Natural killer cell treated with Interleukin-12 subunit alpha and Interleukin-12 subunit beta and Interleukin-15 and Interleukin-18, amount 100 ng/mL, for 72 hours (primary cell): ENCODE data around the gene IGF2BP2. TPM values are rescaled to one million over a fixed set of nuclear protein-coding genes. Genes with fewer than 3 reads are reported as not detected.
"Not testable (repeated sequence)": the region's sequence is repeated elsewhere in the genome, so short reads cannot be mapped to it uniquely, and the experiment has no call there.

Experiments used
- ATAC-seq, 2 donors: fragments of 150-1000 bp; cut with Tn5 transposase in 1 of 2; sonication (Bioruptor Pico), chemical (Tn5 transposase) in 1 of 2; 2 replicates each; pipeline ENCODE4 v1.10.0; 2021
- DNase-seq: peaks from one replicate; pipeline ENCODE4 v3.0.0; 2022; ENCODE audit warnings: low spot score
- H3K27ac Mint-ChIP-seq, 2 donors: 1 replicate in 1 of 2; 2 replicates in 1 of 2; pipeline ENCODE4 v1.8.0; 2022; ENCODE audit warnings: mixed read lengths in 2 of 2, mild to moderate bottlenecking in 1 of 2, moderate library complexity in 1 of 2
- H3K27me3 Mint-ChIP-seq, 2 donors: 1 replicate in 1 of 2; 2 replicates in 1 of 2; pipeline ENCODE4 v1.8.0; 2022; ENCODE audit warnings: mixed read lengths in 2 of 2
- H3K36me3 Mint-ChIP-seq: one replicate; pipeline ENCODE4 v1.8.0; 2022; ENCODE audit warnings: mixed read lengths
- H3K4me1 Mint-ChIP-seq, 2 donors: 1 replicate in 1 of 2; 2 replicates in 1 of 2; pipeline ENCODE4 v1.8.0; 2022; ENCODE audit warnings: low read depth in 2 of 2, mixed read lengths in 2 of 2, mild to moderate bottlenecking in 1 of 2
- H3K4me3 Mint-ChIP-seq: one replicate; pipeline ENCODE4 v1.8.0; 2022; ENCODE audit warnings: mixed read lengths
- H3K9me3 Mint-ChIP-seq: 2 replicates; pipeline ENCODE4 v1.8.0; 2022; ENCODE audit warnings: mixed read lengths
- total RNA-seq, 2 donors: library from RNA; stranded (reverse); gene quantifications; one replicate each; pipeline ENCODE4 v1.2.3, GENCODE V29; 2022

Gene IGF2BP2
- total RNA-seq, 2 donors from 2014 or later = 3.5 to 5.0 TPM

DNA sequence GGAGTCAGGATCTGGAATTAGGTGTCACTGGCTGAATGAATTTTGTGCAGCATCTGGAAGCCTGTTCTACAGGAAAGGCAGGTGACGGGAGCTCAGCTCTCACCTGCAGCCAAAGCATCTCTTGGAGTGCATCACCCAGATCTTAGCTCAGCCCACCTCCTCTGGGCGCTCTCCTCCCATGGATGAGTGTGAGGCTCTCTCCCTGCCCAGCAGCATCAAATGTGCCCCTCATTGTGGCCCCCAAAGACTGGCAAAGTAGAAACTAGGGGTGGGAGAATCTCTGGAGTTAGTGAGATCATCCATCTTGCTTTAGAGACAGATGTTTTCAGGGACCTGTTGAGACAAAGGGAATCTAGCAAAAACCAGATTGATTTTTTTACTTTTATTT is 170.1 kb downstream of the IGF2BP2 start:
- DNase-seq (no peak), ATAC-seq (no peak)
- no peaks in the 10 kb centered on the region for H3K27me3 Mint-ChIP-seq
- no peaks in the 10 kb centered on the region for H3K36me3 Mint-ChIP-seq
- H3K9me3 Mint-ChIP-seq = no peaks in the 10 kb centered on the region
- H3K4me1 Mint-ChIP-seq = peaks cover 0 to 3% of the 10 kb centered on the region in 2 donors
- no peak overlapping the region for H3K4me3 Mint-ChIP-seq
- H3K27ac Mint-ChIP-seq = no peak overlapping the region

DNA sequence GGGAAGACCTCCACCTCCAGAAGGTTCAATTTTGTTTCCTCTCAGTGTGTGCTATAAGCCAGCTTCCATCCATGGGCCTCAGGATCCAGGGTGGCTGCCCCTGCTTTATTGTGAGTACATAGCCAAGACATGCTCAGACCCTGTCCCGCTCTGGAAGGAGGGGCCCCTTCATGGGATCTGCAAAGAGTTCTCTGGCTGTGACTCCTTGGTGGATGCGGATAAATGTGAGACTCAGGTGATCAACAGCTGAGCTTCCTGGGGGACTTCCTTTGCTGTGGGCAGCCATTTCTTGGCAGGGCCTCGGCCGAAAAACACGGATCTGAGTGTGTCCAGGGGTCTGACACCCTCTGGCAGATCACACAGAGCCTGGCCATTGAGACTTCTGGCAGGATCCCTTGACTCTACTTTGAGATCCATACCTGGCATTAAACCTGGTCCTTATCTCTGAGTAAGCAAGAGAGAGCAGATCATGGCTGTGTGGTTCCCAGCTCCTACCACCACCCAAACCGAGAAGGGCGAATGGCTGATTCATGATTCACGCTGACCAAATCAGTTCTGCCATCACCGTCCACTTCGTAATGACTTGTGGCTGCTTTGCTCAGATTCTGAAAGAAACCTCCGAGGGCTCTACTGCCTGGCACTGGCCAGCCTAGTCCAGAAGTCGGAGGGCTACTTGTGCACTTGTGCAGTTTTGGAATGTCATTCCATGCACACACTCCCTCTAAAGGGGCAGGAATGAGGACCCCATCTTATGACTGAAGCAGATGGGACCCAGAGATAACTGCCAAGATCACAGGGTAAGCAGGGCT is 170.7 kb downstream of the IGF2BP2 start:
- no peaks in the 10 kb centered on the region for H3K36me3 Mint-ChIP-seq
- H3K4me1 Mint-ChIP-seq = peaks cover 0 to 3% of the 10 kb centered on the region in 2 donors
- no peak overlapping the region for H3K4me3 Mint-ChIP-seq
- no peak for DNase-seq
- H3K27me3 Mint-ChIP-seq = no peaks in the 10 kb centered on the region
- no peak for ATAC-seq
- no peaks in the 10 kb centered on the region for H3K9me3 Mint-ChIP-seq
- H3K27ac Mint-ChIP-seq = no peak overlapping the region

DNA sequence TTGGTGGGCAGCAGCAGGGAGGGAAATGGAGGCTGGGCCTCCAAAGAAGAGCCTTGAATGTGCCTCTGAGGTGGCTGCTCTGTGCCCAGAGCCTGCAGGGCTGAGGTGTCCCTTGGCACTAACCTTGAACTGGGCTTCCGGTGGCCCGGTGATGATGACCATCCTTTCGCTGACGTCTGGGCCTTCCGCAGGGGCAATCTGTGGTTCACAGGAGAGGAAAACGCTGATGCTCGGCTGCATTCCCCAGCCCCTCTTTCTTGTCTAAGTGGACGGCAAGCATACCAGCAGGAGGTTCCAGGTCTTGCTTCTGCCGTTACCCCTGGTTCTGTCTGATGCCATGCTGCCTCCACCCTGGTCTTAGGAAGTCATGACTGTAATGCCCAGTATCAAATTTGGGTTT is 172.9 kb downstream of the IGF2BP2 start:
- no peaks in the 10 kb centered on the region for H3K4me1 Mint-ChIP-seq
- H3K9me3 Mint-ChIP-seq = no peaks in the 10 kb centered on the region
- ATAC-seq (no peak), DNase-seq (no peak)
- no peaks in the 10 kb centered on the region for H3K36me3 Mint-ChIP-seq
- H3K27me3 Mint-ChIP-seq = no peaks in the 10 kb centered on the region
- no peak overlapping the region for H3K4me3 Mint-ChIP-seq
- H3K27ac Mint-ChIP-seq = no peak overlapping the region

DNA sequence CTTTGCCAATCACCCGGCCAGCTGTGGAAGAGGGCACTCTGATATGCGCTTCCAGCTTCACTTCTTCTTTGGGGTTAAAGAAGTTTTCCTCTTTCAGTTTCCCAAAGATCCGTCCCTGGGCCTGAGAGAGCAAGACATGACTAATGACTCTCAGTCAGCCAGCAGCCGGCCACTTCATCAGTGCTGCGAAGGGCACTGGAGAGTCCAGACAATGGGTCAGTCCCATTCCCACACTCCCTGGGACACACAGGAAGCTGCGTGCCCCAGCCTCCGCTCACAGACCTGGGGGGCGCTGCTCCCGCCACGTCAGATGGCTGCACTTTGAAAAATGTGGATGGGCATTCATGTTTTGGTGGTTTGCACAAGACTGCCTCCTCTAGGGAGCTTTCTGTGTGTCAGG is 175.4 kb downstream of the IGF2BP2 start:
- Mint-ChIP-seq H3K4me3 (no peak overlapping the region), H3K36me3 (no peaks in the 10 kb centered on the region), H3K27ac (no peak overlapping the region), H3K27me3 (peaks cover 0 to 6% of the 10 kb centered on the region in 2 donors), H3K9me3 (no peaks in the 10 kb centered on the region), H3K4me1 (no peaks in the 10 kb centered on the region)
- no peak for DNase-seq
- ATAC-seq = no peak

DNA sequence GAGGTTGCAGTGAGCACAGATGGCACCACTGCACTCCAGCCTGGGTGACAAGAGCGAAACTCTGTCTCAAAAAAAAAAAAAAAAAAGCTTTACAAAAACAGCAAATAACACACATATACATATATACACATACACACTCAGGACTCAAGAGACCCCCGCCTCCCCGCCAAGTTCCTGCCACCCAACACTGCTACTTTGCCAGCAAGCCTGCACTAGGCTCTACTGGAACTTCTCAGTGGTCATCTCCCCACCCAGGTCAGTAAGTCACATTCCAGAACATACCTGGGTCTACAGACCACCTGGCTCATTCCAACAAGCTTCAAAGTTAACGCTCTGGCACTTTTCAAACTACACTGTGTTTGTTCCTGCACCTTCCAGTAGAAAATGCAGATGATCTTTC is 176.4 kb downstream of the IGF2BP2 start:
- no peak overlapping the region for H3K4me3 Mint-ChIP-seq
- DNase-seq (no peak), ATAC-seq (no peak)
- no peaks in the 10 kb centered on the region for H3K9me3 Mint-ChIP-seq
- H3K27ac Mint-ChIP-seq = no peak overlapping the region
- no peaks in the 10 kb centered on the region for H3K4me1 Mint-ChIP-seq
- peaks cover 0 to 6% of the 10 kb centered on the region in 2 donors for H3K27me3 Mint-ChIP-seq
- H3K36me3 Mint-ChIP-seq = no peaks in the 10 kb centered on the region

DNA sequence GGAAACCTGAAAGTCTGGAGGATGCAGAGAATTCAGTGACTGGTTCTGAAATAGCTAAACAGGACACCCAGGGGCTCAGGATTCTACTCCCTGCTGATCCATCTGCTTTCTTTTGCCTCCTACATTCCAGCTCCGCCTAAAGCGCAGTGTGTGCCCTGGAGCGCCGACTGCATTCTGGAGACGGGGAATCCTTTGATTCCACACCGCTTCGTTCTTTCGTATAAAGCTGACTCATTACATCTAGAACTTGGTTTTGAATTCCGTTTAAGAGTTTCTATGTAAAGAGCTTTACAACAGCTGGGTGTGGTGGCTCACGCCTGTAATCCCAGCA is 177.0 kb downstream of the IGF2BP2 start:
- Mint-ChIP-seq H3K9me3 (no peaks in the 10 kb centered on the region), H3K4me3 (no peak overlapping the region), H3K27me3 (peaks cover 0 to 6% of the 10 kb centered on the region in 2 donors), H3K27ac (no peak overlapping the region), H3K4me1 (no peaks in the 10 kb centered on the region), H3K36me3 (no peaks in the 10 kb centered on the region)
- DNase-seq = no peak
- ATAC-seq = no peak

DNA sequence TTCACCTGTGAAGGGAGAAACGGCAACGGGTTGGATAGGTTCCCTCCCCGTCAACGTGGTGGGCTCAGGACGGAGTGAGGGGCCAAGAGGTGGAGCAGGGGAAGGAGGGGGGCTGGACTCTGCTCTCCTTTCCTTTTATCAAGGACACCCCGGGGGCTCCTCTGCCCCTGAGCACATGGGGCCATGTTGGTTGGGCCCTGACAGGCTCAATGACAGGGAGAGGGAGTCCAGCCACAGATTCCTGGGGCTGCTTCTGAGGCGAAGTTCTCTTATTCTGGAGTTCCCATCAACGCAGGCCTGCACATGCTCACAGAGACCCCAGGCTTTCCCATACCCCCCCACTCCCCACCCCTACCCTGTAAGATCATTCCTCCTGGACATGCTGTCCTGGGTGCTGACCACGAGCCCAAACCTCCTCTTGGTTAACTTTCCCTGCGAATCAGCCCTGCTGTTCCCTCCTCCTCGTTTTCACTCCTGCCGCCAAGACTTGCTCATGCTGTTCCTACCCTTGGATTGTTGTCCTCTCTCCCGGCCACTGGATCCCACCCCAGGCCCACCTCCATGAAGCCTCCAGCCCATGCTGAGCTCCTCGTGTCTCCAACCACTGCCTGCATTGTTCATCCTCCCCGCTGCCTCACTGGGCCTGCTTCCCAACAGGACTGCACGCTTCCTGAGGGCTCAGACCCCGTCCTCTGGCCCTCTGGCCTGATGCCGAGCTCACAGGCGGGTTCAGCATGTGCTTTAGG is 177.5 kb downstream of the IGF2BP2 start:
- Mint-ChIP-seq H3K27me3 (peaks cover 0 to 6% of the 10 kb centered on the region in 2 donors), H3K4me1 (no peaks in the 10 kb centered on the region), H3K4me3 (no peak overlapping the region), H3K9me3 (no peaks in the 10 kb centered on the region), H3K36me3 (no peaks in the 10 kb centered on the region), H3K27ac (no peak overlapping the region)
- no peak for ATAC-seq
- DNase-seq = no peak

DNA sequence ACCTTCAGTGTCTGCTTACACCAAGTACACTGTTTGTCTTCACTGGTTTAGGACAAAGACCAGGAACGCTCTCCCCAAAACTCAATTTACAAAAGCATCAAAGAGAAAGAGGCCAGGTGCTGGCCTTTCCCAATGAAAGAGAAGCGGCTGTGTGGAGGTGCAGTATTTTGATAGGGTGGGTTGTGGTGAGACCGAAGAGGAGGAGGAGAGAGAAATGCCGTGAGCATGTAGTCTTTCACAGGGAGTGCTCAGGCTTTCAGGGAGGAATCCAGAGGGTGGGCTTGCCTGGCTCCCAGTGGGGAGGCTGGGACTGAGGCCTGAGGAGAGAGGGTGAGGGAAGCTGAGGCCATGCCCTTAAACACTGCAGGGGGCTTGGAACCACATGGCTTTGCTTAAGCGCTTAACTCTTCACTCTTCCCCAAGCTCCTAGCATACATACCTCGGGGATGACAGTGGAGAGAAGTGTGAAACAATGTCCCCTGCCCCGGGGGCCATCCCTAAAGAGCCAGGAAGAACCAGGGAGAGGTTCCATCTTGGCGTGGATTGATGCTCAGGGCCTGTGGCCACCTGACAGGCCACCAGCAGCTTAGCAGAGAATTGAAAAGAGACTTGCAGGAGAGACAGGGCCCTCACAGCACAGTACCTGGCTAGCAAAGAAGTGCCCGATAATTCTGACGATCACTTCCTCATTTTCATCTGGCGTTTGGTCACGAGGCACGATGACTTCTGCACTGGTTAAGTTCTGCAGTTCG is 178.3 kb downstream of the IGF2BP2 start:
- ATAC-seq (no peak), DNase-seq (no peak)
- H3K4me3 Mint-ChIP-seq = no peak overlapping the region
- H3K27me3 Mint-ChIP-seq = peaks cover 0 to 6% of the 10 kb centered on the region in 2 donors
- H3K9me3 Mint-ChIP-seq = no peaks in the 10 kb centered on the region
- no peaks in the 10 kb centered on the region for H3K4me1 Mint-ChIP-seq
- no peak overlapping the region for H3K27ac Mint-ChIP-seq
- H3K36me3 Mint-ChIP-seq = no peaks in the 10 kb centered on the region

DNA sequence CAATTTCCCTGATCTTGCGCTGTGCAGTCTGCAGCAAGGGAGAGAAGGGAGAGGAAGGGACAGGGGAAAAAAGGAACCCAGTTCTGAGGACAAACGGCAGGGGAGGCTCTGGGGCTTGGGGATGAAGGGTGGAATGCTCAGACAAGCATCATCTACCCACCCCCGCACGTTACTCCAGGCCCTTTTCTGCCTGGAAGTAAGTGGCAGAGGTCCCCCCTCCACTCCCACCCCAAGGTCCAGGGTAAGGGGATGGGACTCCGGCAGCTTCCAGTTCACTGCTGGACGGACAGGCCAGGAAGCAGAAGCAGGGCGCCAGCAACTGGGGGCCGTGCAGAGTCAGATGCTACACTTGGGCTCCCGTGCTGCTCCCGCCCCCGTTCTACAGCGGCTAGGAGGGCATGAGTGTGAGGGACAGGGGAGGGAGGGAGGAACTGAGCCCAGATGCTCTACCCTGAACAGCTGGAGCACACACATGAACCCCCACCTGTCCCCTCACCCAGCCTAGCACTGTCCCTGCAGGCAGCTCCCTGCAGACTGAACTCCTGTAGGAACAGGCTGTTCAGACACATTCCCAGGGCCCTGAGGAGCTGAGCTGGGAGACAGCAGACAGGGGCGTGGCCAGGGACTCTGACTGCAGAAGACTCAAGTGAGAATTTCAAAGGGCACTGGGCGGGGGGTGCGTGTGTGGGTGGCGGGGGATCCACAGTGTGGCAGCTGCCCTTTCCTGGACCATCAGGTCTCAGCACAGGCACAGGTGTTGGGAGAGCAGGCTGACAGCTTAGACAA is 179.1 kb downstream of the IGF2BP2 start:
- Mint-ChIP-seq H3K4me1 (no peaks in the 10 kb centered on the region), H3K9me3 (no peaks in the 10 kb centered on the region), H3K36me3 (no peaks in the 10 kb centered on the region), H3K27ac (no peak overlapping the region), H3K27me3 (peaks cover 0 to 6% of the 10 kb centered on the region in 2 donors), H3K4me3 (no peak overlapping the region)
- DNase-seq (no peak), ATAC-seq (peak in 1 of 2 donors; percentile 38)

DNA sequence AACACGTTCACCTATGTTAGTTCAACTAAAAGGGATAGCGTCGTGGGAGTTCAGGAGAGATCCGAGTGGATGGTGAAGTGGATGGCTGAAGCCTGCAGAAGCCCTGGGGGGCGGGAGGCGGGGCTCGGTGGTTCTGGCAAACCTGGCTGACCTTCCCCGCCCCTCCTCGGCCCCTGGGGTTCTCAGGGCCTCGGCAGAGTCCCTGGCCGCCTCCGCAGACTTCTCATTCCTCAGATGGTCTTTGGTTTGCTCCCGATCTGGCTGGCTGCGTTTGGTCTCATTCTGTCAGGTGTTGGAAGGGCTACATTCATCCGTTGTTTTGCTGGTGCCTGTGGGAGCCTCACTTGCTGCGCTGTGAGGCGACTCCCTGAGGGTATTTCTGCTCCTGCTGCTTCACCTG is 179.7 kb downstream of the IGF2BP2 start:
- not testable (repeated sequence) for DNase-seq, H3K27ac Mint-ChIP-seq

DNA sequence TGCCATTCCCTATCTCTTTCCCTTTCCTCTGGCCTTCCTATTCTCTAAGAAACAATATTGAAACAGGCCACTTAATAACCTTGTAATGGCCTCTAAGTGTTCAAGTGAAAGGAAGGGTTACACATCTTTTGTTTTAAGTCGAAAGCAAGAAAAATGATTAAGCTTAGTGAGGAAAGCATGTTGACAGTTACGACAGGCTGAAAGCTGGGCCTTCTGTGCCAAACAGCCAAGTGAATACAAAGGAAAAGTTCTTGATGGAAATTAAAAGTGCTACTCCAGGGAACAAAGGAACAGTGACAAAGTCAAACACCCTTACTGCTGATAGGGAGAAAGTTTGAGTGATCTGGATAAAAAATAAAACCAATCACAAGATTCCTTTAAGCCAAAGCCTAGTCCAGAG is 184.5 kb downstream of the IGF2BP2 start:
- Mint-ChIP-seq H3K9me3 (no peaks in the 10 kb centered on the region), H3K4me3 (no peak overlapping the region), H3K27me3 (no peaks in the 10 kb centered on the region), H3K4me1 (no peaks in the 10 kb centered on the region), H3K36me3 (no peaks in the 10 kb centered on the region), H3K27ac (no peak overlapping the region)
- ATAC-seq (no peak), DNase-seq (no peak)

More for the DNA sequence above, 179.7 kb downstream of the IGF2BP2 start:
- ATAC-seq, H3K27me3 Mint-ChIP-seq, H3K36me3 Mint-ChIP-seq, H3K4me3 Mint-ChIP-seq, H3K9me3 Mint-ChIP-seq, H3K4me1 Mint-ChIP-seq: not testable (repeated sequence)

DNA sequence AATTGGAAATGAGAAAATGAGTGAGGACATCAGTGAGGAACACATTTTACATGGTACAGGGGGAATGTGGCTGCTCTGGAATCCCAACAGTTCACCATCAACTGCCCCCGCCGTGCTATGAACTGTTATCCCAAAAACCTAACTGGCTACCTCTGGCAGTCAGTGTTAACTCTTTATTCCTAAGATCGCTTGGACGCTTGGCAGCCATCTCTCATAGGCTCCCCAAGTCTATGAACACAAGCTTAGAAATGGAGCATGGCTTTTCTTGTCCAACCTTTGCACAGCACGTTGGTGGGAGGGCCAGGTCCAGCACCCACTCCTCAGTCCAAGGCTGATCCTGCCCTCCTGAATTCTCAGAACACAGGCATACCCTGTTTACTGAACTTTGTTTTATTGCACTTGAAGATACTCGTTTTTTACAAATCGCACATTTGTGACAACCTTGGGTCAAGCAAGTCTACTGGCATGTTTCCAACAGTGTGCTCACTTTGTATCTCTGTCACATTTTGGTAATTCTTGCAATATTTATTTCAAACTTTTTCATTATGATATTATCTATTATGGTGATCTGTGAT is 185.1 kb downstream of the IGF2BP2 start:
- H3K4me3 Mint-ChIP-seq = no peak overlapping the region
- no peak for DNase-seq
- H3K4me1 Mint-ChIP-seq = no peaks in the 10 kb centered on the region
- H3K27me3 Mint-ChIP-seq = no peaks in the 10 kb centered on the region
- H3K9me3 Mint-ChIP-seq = no peaks in the 10 kb centered on the region
- no peaks in the 10 kb centered on the region for H3K36me3 Mint-ChIP-seq
- ATAC-seq = no peak
- no peak overlapping the region for H3K27ac Mint-ChIP-seq

DNA sequence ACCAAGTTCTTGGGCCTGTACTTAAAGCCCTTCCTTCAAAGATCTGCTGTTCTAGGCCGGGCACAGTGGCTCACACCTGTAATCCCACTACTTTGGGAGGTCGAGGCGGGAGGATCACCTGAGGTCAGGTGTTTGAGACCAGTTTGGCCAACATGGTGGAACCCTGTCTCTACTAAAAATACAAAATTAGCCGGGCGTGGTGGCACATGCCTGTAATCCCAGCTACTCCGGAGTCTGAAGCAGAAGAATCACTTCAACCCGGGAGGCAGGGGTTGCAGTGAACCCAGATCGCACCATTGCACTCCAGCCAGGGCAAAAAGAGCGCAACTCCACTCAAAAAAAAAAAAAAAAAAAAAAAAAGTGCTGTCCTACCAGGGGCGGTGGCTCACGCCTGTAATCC is 186.2 kb downstream of the IGF2BP2 start:
- not testable (repeated sequence) for H3K4me3 Mint-ChIP-seq, H3K36me3 Mint-ChIP-seq, H3K27ac Mint-ChIP-seq, ATAC-seq, DNase-seq, H3K9me3 Mint-ChIP-seq, H3K4me1 Mint-ChIP-seq, H3K27me3 Mint-ChIP-seq
